ENCODE data around the gene WSCD1. TPM values are rescaled to one million over a fixed set of nuclear protein-coding genes. Genes with fewer than 3 reads are reported as not detected.

Gene WSCD1
- total RNA-seq, 2 donors from 2014 or later, result 1.7 to 4.1 TPM

DNA sequence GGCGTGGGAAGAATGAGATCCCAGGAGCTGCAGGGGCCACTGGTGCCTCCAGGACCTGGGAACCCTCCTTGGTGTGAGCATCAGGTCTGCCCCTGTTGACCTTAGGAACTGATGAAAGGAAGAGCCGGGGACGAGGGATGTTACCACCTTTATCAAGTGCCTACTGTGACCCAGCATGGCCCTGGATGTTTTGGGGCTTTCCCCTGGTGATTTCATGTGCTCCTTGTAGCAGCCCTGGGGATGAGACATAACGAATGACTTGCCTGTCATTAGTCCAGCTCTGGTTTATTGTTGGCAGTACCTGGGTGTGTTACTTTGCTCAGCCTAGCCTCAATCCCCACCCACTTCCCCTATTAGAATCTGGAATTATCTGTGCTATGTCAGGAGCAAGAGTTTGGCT lies 39.9 kb downstream of the WSCD1 start:
- Histone ChIP-seq H3K27ac (no peak overlapping the region), H3K4me1 (replicated peaks) (no peaks in the 10 kb centered on the region), H3K36me3 (no peaks in the 10 kb centered on the region), H3K9me3 (no peaks in the 10 kb centered on the region), H3K4me3 (no peak overlapping the region), H3K27me3 (replicated peaks; ENCODE audit: insufficient read depth) (no peaks in the 10 kb centered on the region)
- no peak for DNase-seq (ENCODE audit: low spot score)
- WGBS, result 81% methylated on average over 4 of the region's 4 CpGs
- intact Hi-C loops (cut with DNase I), result no loop called here
- TF ChIP-seq POLR2AphosphoS5 (IDR thresholded peaks at IDR 0.05) (no peak), POLR2A (IDR thresholded peaks at IDR 0.05) (no peak)
- TF ChIP-seq, protein P1, sequence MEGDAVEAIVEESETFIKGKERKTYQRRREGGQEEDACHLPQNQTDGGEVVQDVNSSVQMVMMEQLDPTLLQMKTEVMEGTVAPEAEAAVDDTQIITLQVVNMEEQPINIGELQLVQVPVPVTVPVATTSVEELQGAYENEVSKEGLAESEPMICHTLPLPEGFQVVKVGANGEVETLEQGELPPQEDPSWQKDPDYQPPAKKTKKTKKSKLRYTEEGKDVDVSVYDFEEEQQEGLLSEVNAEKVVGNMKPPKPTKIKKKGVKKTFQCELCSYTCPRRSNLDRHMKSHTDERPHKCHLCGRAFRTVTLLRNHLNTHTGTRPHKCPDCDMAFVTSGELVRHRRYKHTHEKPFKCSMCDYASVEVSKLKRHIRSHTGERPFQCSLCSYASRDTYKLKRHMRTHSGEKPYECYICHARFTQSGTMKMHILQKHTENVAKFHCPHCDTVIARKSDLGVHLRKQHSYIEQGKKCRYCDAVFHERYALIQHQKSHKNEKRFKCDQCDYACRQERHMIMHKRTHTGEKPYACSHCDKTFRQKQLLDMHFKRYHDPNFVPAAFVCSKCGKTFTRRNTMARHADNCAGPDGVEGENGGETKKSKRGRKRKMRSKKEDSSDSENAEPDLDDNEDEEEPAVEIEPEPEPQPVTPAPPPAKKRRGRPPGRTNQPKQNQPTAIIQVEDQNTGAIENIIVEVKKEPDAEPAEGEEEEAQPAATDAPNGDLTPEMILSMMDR (IDR thresholded peaks at IDR 0.05), result no peak

DNA sequence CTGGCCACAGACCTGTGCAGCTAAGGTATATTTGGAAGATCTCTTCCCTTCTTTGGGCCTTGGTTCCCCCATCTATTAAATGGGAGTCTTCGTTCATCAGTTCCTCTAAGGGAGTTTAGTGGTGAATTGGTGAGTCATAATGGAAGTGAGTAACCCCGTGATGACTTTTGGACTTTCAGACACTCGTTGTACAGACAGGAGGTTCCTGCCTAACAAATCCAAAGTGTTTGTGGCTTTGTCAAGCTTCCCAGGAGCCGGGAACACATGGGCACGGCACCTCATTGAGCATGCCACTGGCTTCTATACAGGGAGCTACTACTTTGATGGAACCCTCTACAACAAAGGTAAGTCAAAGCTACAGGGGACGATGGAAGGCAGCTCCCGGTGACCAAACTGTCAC lies 40.4 kb downstream of the WSCD1 start:
- TF ChIP-seq POLR2A (IDR thresholded peaks at IDR 0.05) (no peak), POLR2AphosphoS5 (IDR thresholded peaks at IDR 0.05) (no peak)
- TF ChIP-seq, protein P1 (IDR thresholded peaks at IDR 0.05), result no peak
- Histone ChIP-seq H3K9me3 (no peaks in the 10 kb centered on the region), H3K36me3 (no peaks in the 10 kb centered on the region), H3K4me1 (replicated peaks) (no peaks in the 10 kb centered on the region), H3K4me3 (no peak overlapping the region), H3K27me3 (replicated peaks; ENCODE audit: insufficient read depth) (no peaks in the 10 kb centered on the region), H3K27ac (no peak overlapping the region)
- no peak for DNase-seq (ENCODE audit: low spot score)
- WGBS, result 89% methylated on average over 7 of the region's 7 CpGs
- intact Hi-C loops (cut with DNase I), result no loop called here

DNA sequence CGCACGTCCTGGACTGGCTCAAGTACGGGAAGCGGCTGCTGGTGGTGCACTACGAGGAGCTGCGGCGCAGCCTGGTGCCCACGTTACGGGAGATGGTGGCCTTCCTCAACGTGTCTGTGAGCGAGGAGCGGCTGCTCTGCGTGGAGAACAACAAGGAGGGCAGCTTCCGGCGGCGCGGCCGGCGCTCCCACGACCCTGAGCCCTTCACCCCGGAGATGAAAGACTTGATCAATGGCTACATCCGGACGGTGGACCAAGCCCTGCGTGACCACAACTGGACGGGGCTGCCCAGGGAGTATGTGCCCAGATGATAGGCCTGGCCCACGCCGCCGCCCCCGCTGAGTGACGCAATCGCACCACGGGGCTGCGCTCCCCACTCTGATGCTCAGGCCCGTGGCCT lies 50.2 kb downstream of the WSCD1 start:
- WGBS, result 97% methylated on average over 33 of the region's 34 CpGs

DNA sequence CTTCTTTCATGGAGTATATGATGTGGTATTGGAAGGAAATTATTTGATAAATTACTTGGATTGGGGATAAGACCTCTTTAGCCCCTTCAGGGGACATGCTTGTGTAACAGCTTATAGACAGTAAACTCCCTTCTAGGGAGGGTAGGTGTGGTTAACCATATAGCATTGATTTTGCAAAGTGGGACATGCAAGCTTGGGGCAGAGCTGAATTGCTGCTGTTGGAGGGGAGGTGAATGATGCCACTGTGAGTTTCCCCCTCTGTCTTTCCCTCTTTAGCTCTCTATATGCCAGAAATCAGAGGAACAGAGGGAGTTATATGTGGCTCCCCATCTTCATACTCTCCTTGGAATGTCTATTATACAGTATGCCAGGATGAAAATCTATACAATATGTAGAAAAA lies 54.7 kb downstream of the WSCD1 start:
- Histone ChIP-seq H3K4me1 (replicated peaks) (no peaks in the 10 kb centered on the region), H3K27me3 (replicated peaks; ENCODE audit: insufficient read depth) (no peaks in the 10 kb centered on the region), H3K27ac (no peak overlapping the region), H3K9me3 (no peaks in the 10 kb centered on the region), H3K4me3 (no peak overlapping the region), H3K36me3 (no peaks in the 10 kb centered on the region)
- DNase-seq (ENCODE audit: low spot score), result no peak
- TF ChIP-seq, protein P1 (IDR thresholded peaks at IDR 0.05), result no peak
- TF ChIP-seq POLR2A (IDR thresholded peaks at IDR 0.05), result no peak
- TF ChIP-seq POLR2AphosphoS5 (IDR thresholded peaks at IDR 0.05), result no peak
- intact Hi-C loops (cut with DNase I), result no loop called here

More for the DNA sequence above, 50.2 kb downstream of the WSCD1 start:
- Histone ChIP-seq H3K4me1 (replicated peaks) (no peaks in the 10 kb centered on the region), H3K4me3 (no peak overlapping the region), H3K27me3 (replicated peaks; ENCODE audit: insufficient read depth) (no peaks in the 10 kb centered on the region), H3K36me3 (no peaks in the 10 kb centered on the region), H3K9me3 (no peaks in the 10 kb centered on the region), H3K27ac (no peak overlapping the region)
- intact Hi-C loops (cut with DNase I), result no loop called here
- no peak for DNase-seq (ENCODE audit: low spot score)
- no peak for TF ChIP-seq POLR2AphosphoS5 (IDR thresholded peaks at IDR 0.05)

DNA sequence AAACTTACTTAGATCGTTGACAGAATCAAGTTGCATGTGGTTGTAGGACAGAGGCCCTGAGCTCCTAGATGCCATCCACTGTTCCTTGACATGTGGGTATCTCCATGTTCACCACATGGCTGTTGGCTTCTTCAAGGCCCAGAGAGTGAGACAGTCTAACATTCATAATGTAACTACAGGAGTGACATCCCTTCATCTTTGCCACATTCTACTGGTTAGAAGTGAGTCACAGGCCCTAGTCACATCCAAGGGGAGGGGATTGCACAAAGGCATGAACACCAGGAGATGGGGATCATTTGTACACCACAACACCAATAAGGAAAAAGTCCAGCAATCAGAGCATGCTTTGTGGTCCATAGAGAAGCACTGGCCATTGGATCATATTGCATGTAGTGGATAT lies 56.6 kb downstream of the WSCD1 start:
- WGBS, result 100% methylated on average over 1 of the region's 1 CpG
- Histone ChIP-seq H3K27me3 (replicated peaks; ENCODE audit: insufficient read depth) (no peaks in the 10 kb centered on the region), H3K4me1 (replicated peaks) (no peaks in the 10 kb centered on the region), H3K36me3 (no peaks in the 10 kb centered on the region), H3K4me3 (no peak overlapping the region), H3K9me3 (no peaks in the 10 kb centered on the region), H3K27ac (no peak overlapping the region)
- intact Hi-C loops (cut with DNase I), result no loop called here
- TF ChIP-seq, protein P1 (IDR thresholded peaks at IDR 0.05), result no peak
- no peak for TF ChIP-seq POLR2A (IDR thresholded peaks at IDR 0.05)
- TF ChIP-seq POLR2AphosphoS5 (IDR thresholded peaks at IDR 0.05), result no peak
- no peak for DNase-seq (ENCODE audit: low spot score)
